Ovary (tissue), 3 donors: ENCODE measurements around the gene WNT2.

Experiments
- POLR2A ChIP-seq: fragments of 450-650 bp; IDR thresholded peaks from one replicate; pipeline ENCODE4 v1.6.1; 2017; ENCODE audit warnings: antibody characterized with exemption, mild to moderate bottlenecking, moderate library complexity
- TF ChIP-seq, protein P1 (sequence below), 3 donors: fragments of 450-650 bp in 2 of 3; fragments of 200-600 bp in 1 of 3; IDR thresholded peaks; one replicate each; pipeline versions ENCODE4 v1.5.1 to v1.8.0; 2016 to 2022; ENCODE audit warnings: antibody characterized with exemption in 3 of 3, mild to moderate bottlenecking in 1 of 3
- donor health status: DM: no; HTN: no; CAD: no.

DNA sequence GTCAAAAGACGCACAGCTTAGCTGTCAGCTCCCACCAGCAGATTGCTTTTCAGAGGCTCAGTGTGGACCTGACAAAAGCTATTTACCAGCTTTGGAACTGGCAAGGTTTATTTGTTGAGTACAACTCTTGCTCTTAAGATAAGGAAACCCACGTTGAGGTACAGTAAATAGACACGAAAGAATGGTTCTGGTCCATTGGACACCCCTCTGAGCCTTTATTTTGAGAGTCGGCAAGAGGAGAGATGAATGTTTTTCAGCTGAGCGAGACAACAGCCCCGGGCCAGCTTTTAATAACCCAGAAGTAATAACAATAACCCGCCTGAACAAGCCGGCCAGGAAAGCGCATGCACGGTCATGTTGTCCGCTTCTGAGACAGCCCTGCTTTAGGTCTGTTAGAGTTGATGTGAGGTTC lies 49.0 kb downstream of the WNT2 start:
- TF ChIP-seq, protein P1, sequence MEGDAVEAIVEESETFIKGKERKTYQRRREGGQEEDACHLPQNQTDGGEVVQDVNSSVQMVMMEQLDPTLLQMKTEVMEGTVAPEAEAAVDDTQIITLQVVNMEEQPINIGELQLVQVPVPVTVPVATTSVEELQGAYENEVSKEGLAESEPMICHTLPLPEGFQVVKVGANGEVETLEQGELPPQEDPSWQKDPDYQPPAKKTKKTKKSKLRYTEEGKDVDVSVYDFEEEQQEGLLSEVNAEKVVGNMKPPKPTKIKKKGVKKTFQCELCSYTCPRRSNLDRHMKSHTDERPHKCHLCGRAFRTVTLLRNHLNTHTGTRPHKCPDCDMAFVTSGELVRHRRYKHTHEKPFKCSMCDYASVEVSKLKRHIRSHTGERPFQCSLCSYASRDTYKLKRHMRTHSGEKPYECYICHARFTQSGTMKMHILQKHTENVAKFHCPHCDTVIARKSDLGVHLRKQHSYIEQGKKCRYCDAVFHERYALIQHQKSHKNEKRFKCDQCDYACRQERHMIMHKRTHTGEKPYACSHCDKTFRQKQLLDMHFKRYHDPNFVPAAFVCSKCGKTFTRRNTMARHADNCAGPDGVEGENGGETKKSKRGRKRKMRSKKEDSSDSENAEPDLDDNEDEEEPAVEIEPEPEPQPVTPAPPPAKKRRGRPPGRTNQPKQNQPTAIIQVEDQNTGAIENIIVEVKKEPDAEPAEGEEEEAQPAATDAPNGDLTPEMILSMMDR (IDR thresholded peaks at IDR 0.05) = no peak
- TF ChIP-seq POLR2A = no peak
